OCI-LY7 (cell line): ENCODE results near the gene COL15A1.

ENCODE experiments used
- CTCF ChIP-seq: fragments of 200-600 bp; sonication (generic); conservative IDR thresholded peaks from 2 replicates; pipeline ENCODE4 v1.5.1; 2014; ENCODE audit warnings: mild to moderate bottlenecking, antibody characterized with exemption, low read length, moderate library complexity, mixed read lengths
- EZH2phosphoT487 ChIP-seq: fragments of 200-600 bp; sonication (generic); IDR thresholded peaks from 2 replicates; pipeline ENCODE4 v1.6.1; 2018; ENCODE audit warnings: low read depth, borderline replicate concordance, mild to moderate bottlenecking, mixed run types, antibody characterized with exemption, low read length, moderate library complexity, mixed read lengths

GRCh38 chr9:99106044-99106375 lies 162.3 kb downstream of the COL15A1 start:
- TF ChIP-seq CTCF = no peak
- no peak for TF ChIP-seq EZH2phosphoT487
